Measurements from ENCODE around the gene SNHG17. TPM values are rescaled to one million over a fixed set of nuclear protein-coding genes. Genes with fewer than 3 reads are reported as not detected.
A peak's percentile ranks its signal among the peaks of the same experiment; 100 is the strongest.

Gene SNHG17
- total RNA-seq, 4 donors from 2014 or later: 16.4 to 60.9 (median 34.3) TPM

- Histone ChIP-seq H3K36me3 (no peaks in the 10 kb centered on the region), H3K27me3 (no peaks in the 10 kb centered on the region), H3K4me3 (no peak overlapping the region), H3K4me1 (peaks cover 0 to 21% (median 0%) of the 10 kb centered on the region in 4 donors), H3K27ac (peak overlapping the region in 2 of 4 donors; percentile 38 to 77), H3K9me3 (no peaks in the 10 kb centered on the region)
- WGBS, 2 donors: 31 to 34% methylated on average over 2 of the region's 2 CpGs
- DNase-seq (ENCODE audit: low spot score in 2 of 2): peak in 1 of 2 donors; percentile 26
- TF ChIP-seq POLR2A (IDR thresholded peaks at IDR 0.05) (no peak), EP300 (IDR thresholded peaks at IDR 0.05) (peak; percentile 52 to 67), CTCF (IDR thresholded peaks at IDR 0.05) (no peak)
Measured at GRCh38 chr20:38395165-38395564, 40.0 kb downstream of the SNHG17 start.

- TF ChIP-seq POLR2A (IDR thresholded peaks at IDR 0.05) (no peak), CTCF (IDR thresholded peaks at IDR 0.05) (no peak), EP300 (IDR thresholded peaks at IDR 0.05) (no peak)
- H3K36me3 ChIP-seq: no peaks in the 10 kb centered on the region
- H3K27ac ChIP-seq: peak overlapping the region in 3 of 4 donors; percentile 32 to 77 (median 54)
- H3K27me3 ChIP-seq: no peaks in the 10 kb centered on the region
- 82% methylated on average over 5 of the region's 5 CpGs for WGBS, 2 donors
- peaks cover 0 to 21% (median 0%) of the 10 kb centered on the region in 4 donors for H3K4me1 ChIP-seq
- H3K4me3 ChIP-seq: no peak overlapping the region
- H3K9me3 ChIP-seq: no peaks in the 10 kb centered on the region
- DNase-seq (ENCODE audit: low spot score in 2 of 2): no peak
Measured at GRCh38 chr20:38393259-38393658, 41.9 kb downstream of the SNHG17 start.

GRCh38 chr20:38392356-38392755, 42.8 kb downstream of the SNHG17 start:
- no peaks in the 10 kb centered on the region for H3K27me3 ChIP-seq
- no peak for TF ChIP-seq EP300 (IDR thresholded peaks at IDR 0.05)
- TF ChIP-seq CTCF (IDR thresholded peaks at IDR 0.05): no peak
- H3K9me3 ChIP-seq: no peaks in the 10 kb centered on the region
- no peak overlapping the region for H3K27ac ChIP-seq
- H3K4me3 ChIP-seq: no peak overlapping the region
- no peak for DNase-seq (ENCODE audit: low spot score in 2 of 2)
- peaks cover 0 to 21% (median 0%) of the 10 kb centered on the region in 4 donors for H3K4me1 ChIP-seq
- WGBS, 2 donors: 78 to 80% methylated on average over 3 of the region's 3 CpGs
- H3K36me3 ChIP-seq: no peaks in the 10 kb centered on the region

GRCh38 chr20:38387953-38388352, 47.2 kb downstream of the SNHG17 start:
- no peak for DNase-seq (ENCODE audit: low spot score in 2 of 2)
- H3K9me3 ChIP-seq: no peaks in the 10 kb centered on the region
- 65 to 75% methylated on average over 4 of the region's 4 CpGs for WGBS, 2 donors
- H3K4me1 ChIP-seq: peaks cover 0 to 4% (median 0%) of the 10 kb centered on the region in 4 donors
- TF ChIP-seq CTCF (IDR thresholded peaks at IDR 0.05): no peak
- TF ChIP-seq POLR2A (IDR thresholded peaks at IDR 0.05): no peak
- TF ChIP-seq EP300 (IDR thresholded peaks at IDR 0.05): no peak
- no peaks in the 10 kb centered on the region for H3K27me3 ChIP-seq
- H3K36me3 ChIP-seq: no peaks in the 10 kb centered on the region
- H3K27ac ChIP-seq: no peak overlapping the region
- no peak overlapping the region for H3K4me3 ChIP-seq

GRCh38 chr20:38386851-38387250, 48.3 kb downstream of the SNHG17 start:
- 65 to 74% methylated on average over 2 of the region's 2 CpGs for WGBS, 2 donors
- DNase-seq (ENCODE audit: low spot score in 2 of 2): no peak

GRCh38 chr20:38386004-38386403, 49.1 kb downstream of the SNHG17 start:
- Histone ChIP-seq H3K36me3 (no peaks in the 10 kb centered on the region), H3K9me3 (no peaks in the 10 kb centered on the region), H3K27me3 (no peaks in the 10 kb centered on the region), H3K27ac (no peak overlapping the region), H3K4me3 (no peak overlapping the region), H3K4me1 (peaks cover 0 to 8% (median 0%) of the 10 kb centered on the region in 4 donors)
- no peak for DNase-seq (ENCODE audit: low spot score in 2 of 2)
- no peak for TF ChIP-seq CTCF (IDR thresholded peaks at IDR 0.05)
- TF ChIP-seq EP300 (IDR thresholded peaks at IDR 0.05): no peak
- TF ChIP-seq POLR2A (IDR thresholded peaks at IDR 0.05): no peak
- WGBS, 2 donors: 83% methylated on average over 8 of the region's 8 CpGs

More at GRCh38 chr20:38386851-38387250, 48.3 kb downstream of the SNHG17 start:
- no peak for TF ChIP-seq POLR2A (IDR thresholded peaks at IDR 0.05)
- no peak overlapping the region for H3K4me3 ChIP-seq
- no peaks in the 10 kb centered on the region for H3K9me3 ChIP-seq
- no peaks in the 10 kb centered on the region for H3K36me3 ChIP-seq
- H3K27ac ChIP-seq: no peak overlapping the region
- peaks cover 0 to 8% (median 0%) of the 10 kb centered on the region in 4 donors for H3K4me1 ChIP-seq
- no peaks in the 10 kb centered on the region for H3K27me3 ChIP-seq
